ENCODE measurements around the gene DDX10. TPM values are rescaled to one million over a fixed set of nuclear protein-coding genes. Genes with fewer than 3 reads are reported as not detected.

Gene DDX10
- total RNA-seq, 2 donors from 2014 or later, result 8.0 to 28.2 TPM

DNA sequence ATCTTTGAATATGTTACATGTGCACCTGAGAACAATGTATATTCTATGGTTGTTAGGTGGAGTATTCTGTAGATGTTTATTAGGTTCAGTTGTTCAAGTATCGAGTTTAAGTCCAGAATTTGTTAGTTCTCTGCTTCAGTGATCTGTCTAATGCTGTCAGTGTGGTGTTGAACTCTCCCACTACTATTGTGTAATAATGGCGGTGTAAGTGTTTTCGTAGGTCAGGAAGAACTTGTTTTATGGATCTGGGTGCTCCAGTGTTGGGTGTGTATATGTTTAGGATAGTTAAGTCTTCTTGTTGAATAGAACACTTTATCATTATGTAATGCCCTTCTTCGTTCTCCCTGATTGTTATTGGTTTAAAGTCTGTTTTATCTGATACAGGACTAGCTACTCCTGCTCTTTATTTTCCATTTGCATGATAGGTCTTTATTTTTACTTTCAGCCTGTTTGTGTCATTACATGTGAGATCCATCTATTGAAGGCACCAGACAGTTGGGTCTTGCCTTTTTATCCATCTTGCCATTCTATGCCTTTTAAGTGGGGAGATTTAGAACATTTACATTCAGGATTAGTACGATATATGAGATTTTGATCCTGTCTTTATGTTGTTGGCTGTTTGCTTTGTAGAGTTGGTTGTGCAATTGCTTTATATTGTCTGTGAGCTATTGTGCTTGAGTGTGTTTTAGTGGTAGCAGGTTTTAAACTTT is 121.6 kb downstream of the DDX10 start:
- H3K4me1 ChIP-seq (ENCODE audit: control insufficient read depth in 1 of 2, low read depth in 2 of 2), result no peaks in the 10 kb centered on the region
- TF ChIP-seq, protein P1, sequence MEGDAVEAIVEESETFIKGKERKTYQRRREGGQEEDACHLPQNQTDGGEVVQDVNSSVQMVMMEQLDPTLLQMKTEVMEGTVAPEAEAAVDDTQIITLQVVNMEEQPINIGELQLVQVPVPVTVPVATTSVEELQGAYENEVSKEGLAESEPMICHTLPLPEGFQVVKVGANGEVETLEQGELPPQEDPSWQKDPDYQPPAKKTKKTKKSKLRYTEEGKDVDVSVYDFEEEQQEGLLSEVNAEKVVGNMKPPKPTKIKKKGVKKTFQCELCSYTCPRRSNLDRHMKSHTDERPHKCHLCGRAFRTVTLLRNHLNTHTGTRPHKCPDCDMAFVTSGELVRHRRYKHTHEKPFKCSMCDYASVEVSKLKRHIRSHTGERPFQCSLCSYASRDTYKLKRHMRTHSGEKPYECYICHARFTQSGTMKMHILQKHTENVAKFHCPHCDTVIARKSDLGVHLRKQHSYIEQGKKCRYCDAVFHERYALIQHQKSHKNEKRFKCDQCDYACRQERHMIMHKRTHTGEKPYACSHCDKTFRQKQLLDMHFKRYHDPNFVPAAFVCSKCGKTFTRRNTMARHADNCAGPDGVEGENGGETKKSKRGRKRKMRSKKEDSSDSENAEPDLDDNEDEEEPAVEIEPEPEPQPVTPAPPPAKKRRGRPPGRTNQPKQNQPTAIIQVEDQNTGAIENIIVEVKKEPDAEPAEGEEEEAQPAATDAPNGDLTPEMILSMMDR (IDR thresholded peaks at IDR 0.05), result no peak
- H3K36me3 ChIP-seq, result no peaks in the 10 kb centered on the region
- no peaks in the 10 kb centered on the region for H3K9me3 ChIP-seq
- ATAC-seq (ENCODE audit: insufficient number of reproducible peaks, low FRiP score, low read depth) (no peak), DNase-seq (ENCODE audit: low spot score) (no peak)
- H3K27me3 ChIP-seq (replicated peaks; ENCODE audit: insufficient read depth), result no peaks in the 10 kb centered on the region
- no peak overlapping the region for H3K4me3 ChIP-seq
- H3K27ac ChIP-seq, result no peak overlapping the region

DNA sequence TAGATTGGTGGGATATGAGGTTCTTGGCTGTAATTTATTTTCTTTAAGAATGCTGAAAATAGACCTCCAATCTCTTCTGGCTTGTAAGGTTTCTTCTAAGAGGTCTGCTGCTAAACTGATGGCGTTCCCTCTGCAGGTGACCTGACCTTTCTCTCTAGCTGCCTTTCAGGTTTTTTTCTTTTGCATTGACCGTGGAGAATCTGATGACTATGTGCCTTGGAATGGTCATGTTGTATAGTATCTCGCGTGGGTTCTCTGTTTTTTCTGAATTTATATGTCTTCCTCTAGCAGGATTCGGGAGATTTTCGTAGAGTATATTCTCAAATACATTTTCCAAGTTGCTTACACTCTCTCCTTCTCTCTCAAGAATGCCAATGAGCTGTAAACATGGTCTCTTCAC is 122.2 kb downstream of the DDX10 start:
- ATAC-seq (ENCODE audit: insufficient number of reproducible peaks, low FRiP score, low read depth) (no peak), DNase-seq (ENCODE audit: low spot score) (no peak)
- Histone ChIP-seq H3K27me3 (replicated peaks; ENCODE audit: insufficient read depth) (no peaks in the 10 kb centered on the region), H3K4me1 (ENCODE audit: control insufficient read depth in 1 of 2, low read depth in 2 of 2) (no peaks in the 10 kb centered on the region), H3K36me3 (no peaks in the 10 kb centered on the region), H3K4me3 (no peak overlapping the region), H3K27ac (no peak overlapping the region), H3K9me3 (no peaks in the 10 kb centered on the region)
- TF ChIP-seq, protein P1 (IDR thresholded peaks at IDR 0.05), result no peak

DNA sequence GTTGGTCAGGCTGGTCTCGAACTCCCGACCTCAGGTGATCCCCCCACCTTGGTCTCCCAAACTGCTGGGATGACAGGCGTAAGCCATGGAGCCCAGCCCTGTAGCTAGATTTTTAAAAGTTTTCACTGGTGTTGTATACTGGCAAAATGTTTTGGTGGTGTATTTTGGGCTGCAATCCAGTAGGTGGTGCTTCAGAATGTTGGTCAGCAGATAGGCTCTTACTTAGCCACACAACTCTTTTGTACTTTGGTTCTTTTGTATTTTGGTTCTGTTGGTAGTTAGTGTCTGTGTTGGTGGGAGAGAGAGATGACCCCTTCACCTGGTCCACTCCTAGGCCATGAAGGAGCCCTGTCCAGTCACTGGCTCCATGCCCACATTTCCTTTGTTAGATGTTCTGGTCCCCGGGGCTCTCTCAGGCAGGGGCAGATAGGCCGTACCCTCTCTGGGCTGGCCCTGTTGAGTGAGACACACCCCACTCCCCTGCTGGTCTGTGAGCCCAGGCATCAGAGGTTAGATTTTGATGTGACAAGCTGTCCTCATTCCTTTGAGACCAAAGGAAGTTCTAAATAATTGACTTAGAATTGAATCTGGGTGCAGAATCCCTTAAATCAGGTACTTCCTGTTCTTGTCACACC is 123.8 kb downstream of the DDX10 start:
- DNase-seq (ENCODE audit: low spot score) (no peak), ATAC-seq (ENCODE audit: insufficient number of reproducible peaks, low FRiP score, low read depth) (no peak)
- no peaks in the 10 kb centered on the region for H3K4me1 ChIP-seq (ENCODE audit: control insufficient read depth in 1 of 2, low read depth in 2 of 2)
- H3K4me3 ChIP-seq, result no peak overlapping the region
- no peaks in the 10 kb centered on the region for H3K36me3 ChIP-seq
- H3K27me3 ChIP-seq (replicated peaks; ENCODE audit: insufficient read depth), result no peaks in the 10 kb centered on the region
- TF ChIP-seq, protein P1 (IDR thresholded peaks at IDR 0.05), result no peak
- H3K9me3 ChIP-seq, result no peaks in the 10 kb centered on the region
- H3K27ac ChIP-seq, result no peak overlapping the region

DNA sequence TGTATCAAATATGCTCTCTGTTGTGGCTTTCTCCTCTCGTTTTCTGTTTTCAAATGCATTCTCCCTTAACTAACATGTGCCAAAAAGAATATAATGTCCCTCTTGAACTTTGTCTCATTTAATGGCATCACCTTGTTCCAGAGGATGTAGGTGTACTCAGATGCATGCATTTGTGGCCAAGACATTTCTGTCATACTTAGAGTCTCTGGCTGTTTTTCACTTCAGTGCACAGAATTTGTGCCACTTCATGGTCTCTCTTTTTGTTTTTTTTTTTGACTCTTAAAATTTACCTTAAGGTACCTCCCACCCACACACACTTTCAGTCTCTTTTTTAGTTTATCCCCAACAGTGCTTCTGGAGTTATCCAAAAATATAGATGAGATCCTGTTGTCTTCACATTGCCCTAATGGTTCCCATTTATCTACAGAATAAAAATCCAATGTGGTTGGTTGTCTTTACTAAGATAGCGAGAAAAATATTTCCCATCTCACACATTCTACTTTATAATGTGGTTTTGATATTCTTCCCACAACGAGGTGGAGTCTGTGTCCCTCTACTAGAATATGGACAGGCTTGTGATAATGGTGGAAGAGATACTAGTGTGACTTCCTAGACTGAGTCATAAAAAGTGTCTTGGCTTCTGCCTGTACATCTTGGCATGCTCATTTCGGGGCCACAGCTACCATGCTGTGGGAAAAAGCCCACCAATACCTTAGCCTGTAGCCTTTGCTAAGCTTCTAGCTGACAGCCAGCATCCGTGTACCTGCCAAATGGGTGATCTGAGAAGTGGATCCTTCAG is 125.8 kb downstream of the DDX10 start:
- DNase-seq (ENCODE audit: low spot score) (no peak), ATAC-seq (ENCODE audit: insufficient number of reproducible peaks, low FRiP score, low read depth) (no peak)
- Histone ChIP-seq H3K4me3 (no peak overlapping the region), H3K27ac (no peak overlapping the region), H3K36me3 (no peaks in the 10 kb centered on the region), H3K27me3 (replicated peaks; ENCODE audit: insufficient read depth) (no peaks in the 10 kb centered on the region), H3K4me1 (ENCODE audit: control insufficient read depth in 1 of 2, low read depth in 2 of 2) (no peaks in the 10 kb centered on the region), H3K9me3 (no peaks in the 10 kb centered on the region)
- TF ChIP-seq, protein P1 (IDR thresholded peaks at IDR 0.05), result no peak

DNA sequence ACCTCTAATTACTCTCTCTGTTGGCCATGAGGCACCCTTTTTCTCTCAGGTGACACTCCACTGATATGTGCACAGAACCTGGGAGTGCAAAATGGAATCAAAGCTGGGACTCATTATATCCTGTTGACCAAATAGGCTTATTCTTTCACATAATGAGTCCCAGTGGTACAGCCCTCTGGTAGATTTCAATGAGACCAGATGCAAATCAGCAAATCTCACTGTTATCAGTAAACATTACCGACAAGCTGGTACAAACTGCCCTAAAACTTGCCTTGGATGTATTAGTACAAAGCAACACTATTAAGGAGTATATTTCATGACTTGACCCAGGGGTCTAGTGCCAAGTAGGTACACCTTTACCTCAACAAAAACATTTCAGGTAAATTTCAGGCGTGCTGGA is 128.3 kb downstream of the DDX10 start:
- no peaks in the 10 kb centered on the region for H3K4me1 ChIP-seq (ENCODE audit: control insufficient read depth in 1 of 2, low read depth in 2 of 2)
- TF ChIP-seq, protein P1 (IDR thresholded peaks at IDR 0.05), result no peak

More for the DNA sequence above, 128.3 kb downstream of the DDX10 start:
- H3K4me3 ChIP-seq, result no peak overlapping the region
- H3K27ac ChIP-seq, result no peak overlapping the region
- DNase-seq (ENCODE audit: low spot score), result no peak
- H3K9me3 ChIP-seq, result no peaks in the 10 kb centered on the region
- no peak for ATAC-seq (ENCODE audit: insufficient number of reproducible peaks, low FRiP score, low read depth)
- H3K27me3 ChIP-seq (replicated peaks; ENCODE audit: insufficient read depth), result no peaks in the 10 kb centered on the region
- H3K36me3 ChIP-seq, result no peaks in the 10 kb centered on the region
